Lower lobe of right lung (tissue), 2 donors: Measurements from ENCODE around the gene SOCS3. TPM values are rescaled to one million over a fixed set of nuclear protein-coding genes. Genes with fewer than 3 reads are reported as not detected.

Source experiments
- ATAC-seq, 2 donors: fragments of 200-7000 bp; cut with Tn5 transposase; one replicate each; pipeline ENCODE4 v1.9.1; 2020 to 2022; ENCODE audit warnings: mild to moderate bottlenecking in 2 of 2, moderate library complexity in 2 of 2
- DNase-seq: peaks from one replicate; pipeline ENCODE4 v3.0.0-alpha.2; 2020
- H3K27ac ChIP-seq: fragments of 200-600 bp; one replicate; pipeline ENCODE4 v1.8.0; 2022
- H3K27me3 ChIP-seq: fragments of 200-600 bp; one replicate; pipeline ENCODE4 v1.8.0; 2022; ENCODE audit warnings: low read depth
- H3K36me3 ChIP-seq: fragments of 200-600 bp; one replicate; pipeline ENCODE4 v1.8.0; 2022; ENCODE audit warnings: mild to moderate bottlenecking
- H3K4me1 ChIP-seq: fragments of 200-600 bp; one replicate; pipeline ENCODE4 v1.8.0; 2022
- H3K4me3 ChIP-seq: fragments of 200-600 bp; one replicate; pipeline ENCODE4 v1.8.0; 2022; ENCODE audit warnings: mild to moderate bottlenecking
- H3K9me3 ChIP-seq: fragments of 200-600 bp; one replicate; pipeline ENCODE4 v1.8.0; 2022
- intact Hi-C: fragments of 100-400 bp; cut with DNase I; formaldehyde crosslinking; loops from one replicate; pipeline ENCODE4 v1.11.0; 2022
- total RNA-seq: library from RNA; stranded (reverse); fragmentation: NEBNext Ultra II Directional; extraction: Animal tissue kit (Norgen Biotek cat#: 25700); gene quantifications from one replicate; pipeline ENCODE4 v1.2.1, GENCODE V29; 2021
- TF ChIP-seq, protein P1 (sequence below): fragments of 200-600 bp; IDR thresholded peaks from one replicate; pipeline ENCODE4 v1.8.0; 2022; ENCODE audit warnings: antibody characterized with exemption, mild to moderate bottlenecking
- donor health status: DM: no; HTN: yes; CAD: no; lungs with severe emphysema.

SOCS3 gene
- total RNA-seq, 1 donor from 2014 or later: 69.5 TPM

DNA sequence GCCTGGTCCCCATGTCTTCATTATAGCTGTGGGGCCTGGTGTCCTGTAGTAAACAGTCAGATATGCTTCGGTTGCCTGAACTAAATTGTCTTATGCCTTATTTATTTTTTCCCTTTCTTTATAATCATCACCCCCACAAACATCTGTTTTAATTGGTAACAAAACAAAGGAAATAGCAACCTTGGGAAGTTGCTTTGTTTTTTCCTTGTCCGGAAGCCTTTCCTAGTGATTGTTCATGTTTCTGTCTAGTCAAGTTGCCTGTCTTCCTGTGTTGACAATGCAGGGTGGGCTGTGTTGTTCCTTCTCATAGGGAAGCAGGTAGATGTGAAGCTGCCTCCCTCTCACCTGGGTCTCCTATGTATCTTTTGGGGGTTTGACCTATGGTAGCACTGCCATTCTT lies 35.3 kb upstream of the SOCS3 start:
- Histone ChIP-seq H3K4me1 (peaks cover 70% of the 10 kb centered on the region), H3K36me3 (peaks cover 82% of the 10 kb centered on the region), H3K9me3 (no peaks in the 10 kb centered on the region), H3K4me3 (no peak overlapping the region), H3K27ac (peak overlapping the region; percentile 57), H3K27me3 (no peaks in the 10 kb centered on the region)
- DNase-seq (no peak), ATAC-seq (no peak)
- intact Hi-C loops: no loop called here
- TF ChIP-seq, protein P1, sequence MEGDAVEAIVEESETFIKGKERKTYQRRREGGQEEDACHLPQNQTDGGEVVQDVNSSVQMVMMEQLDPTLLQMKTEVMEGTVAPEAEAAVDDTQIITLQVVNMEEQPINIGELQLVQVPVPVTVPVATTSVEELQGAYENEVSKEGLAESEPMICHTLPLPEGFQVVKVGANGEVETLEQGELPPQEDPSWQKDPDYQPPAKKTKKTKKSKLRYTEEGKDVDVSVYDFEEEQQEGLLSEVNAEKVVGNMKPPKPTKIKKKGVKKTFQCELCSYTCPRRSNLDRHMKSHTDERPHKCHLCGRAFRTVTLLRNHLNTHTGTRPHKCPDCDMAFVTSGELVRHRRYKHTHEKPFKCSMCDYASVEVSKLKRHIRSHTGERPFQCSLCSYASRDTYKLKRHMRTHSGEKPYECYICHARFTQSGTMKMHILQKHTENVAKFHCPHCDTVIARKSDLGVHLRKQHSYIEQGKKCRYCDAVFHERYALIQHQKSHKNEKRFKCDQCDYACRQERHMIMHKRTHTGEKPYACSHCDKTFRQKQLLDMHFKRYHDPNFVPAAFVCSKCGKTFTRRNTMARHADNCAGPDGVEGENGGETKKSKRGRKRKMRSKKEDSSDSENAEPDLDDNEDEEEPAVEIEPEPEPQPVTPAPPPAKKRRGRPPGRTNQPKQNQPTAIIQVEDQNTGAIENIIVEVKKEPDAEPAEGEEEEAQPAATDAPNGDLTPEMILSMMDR: no peak

DNA sequence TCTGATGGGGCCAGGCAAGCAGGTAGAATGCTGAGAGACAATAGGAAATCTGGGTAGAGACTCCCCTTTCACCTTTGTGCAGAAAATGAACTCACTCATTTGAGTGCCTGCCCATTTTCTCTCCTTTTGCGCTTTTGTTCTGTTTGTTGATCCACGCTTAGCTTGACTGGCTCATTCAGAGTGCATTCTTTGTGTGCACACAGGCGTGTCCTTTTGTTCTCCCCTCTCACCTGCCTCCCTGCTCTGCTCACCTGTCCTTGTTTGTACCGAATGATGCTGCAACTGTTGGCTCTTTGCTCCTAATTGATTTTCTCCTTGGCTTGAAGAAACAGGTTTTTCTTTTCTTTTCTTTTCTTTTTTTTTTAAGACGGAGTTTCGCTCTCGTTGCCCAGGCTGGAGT lies 34.3 kb upstream of the SOCS3 start:
- TF ChIP-seq, protein P1: no peak
- no peak for DNase-seq
- no peak overlapping the region for H3K27ac ChIP-seq
- peaks cover 73% of the 10 kb centered on the region for H3K36me3 ChIP-seq
- H3K4me3 ChIP-seq: no peak overlapping the region
- ATAC-seq: no peak
- intact Hi-C loops: no loop called here
- H3K27me3 ChIP-seq: no peaks in the 10 kb centered on the region
- H3K4me1 ChIP-seq: peaks cover 80% of the 10 kb centered on the region
- H3K9me3 ChIP-seq: no peaks in the 10 kb centered on the region

DNA sequence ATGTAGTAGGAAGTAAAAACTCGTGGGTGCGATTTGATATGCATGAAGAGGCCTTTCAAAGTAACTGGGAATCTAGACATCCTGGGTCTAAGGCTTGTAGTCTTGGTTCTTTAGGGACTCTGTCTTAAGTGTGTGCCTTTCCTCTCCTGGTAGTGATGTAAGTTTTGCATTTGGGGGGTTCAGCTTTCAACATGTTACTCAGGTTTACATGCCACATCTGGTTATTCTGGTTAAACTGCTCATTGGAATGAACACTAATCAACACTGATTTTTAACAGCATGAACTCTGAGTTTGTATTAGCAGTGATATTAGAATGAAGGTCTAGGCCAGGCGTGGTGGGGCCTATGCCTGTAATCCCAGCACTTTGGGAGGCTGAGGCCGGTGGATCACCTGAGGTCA lies 33.7 kb upstream of the SOCS3 start:
- H3K27ac ChIP-seq: no peak overlapping the region
- H3K4me3 ChIP-seq: no peak overlapping the region
- no peaks in the 10 kb centered on the region for H3K9me3 ChIP-seq
- ATAC-seq (no peak), DNase-seq (no peak)
- peaks cover 84% of the 10 kb centered on the region for H3K4me1 ChIP-seq
- no peaks in the 10 kb centered on the region for H3K27me3 ChIP-seq
- intact Hi-C loops: no loop called here
- H3K36me3 ChIP-seq: peaks cover 66% of the 10 kb centered on the region
- TF ChIP-seq, protein P1: no peak

DNA sequence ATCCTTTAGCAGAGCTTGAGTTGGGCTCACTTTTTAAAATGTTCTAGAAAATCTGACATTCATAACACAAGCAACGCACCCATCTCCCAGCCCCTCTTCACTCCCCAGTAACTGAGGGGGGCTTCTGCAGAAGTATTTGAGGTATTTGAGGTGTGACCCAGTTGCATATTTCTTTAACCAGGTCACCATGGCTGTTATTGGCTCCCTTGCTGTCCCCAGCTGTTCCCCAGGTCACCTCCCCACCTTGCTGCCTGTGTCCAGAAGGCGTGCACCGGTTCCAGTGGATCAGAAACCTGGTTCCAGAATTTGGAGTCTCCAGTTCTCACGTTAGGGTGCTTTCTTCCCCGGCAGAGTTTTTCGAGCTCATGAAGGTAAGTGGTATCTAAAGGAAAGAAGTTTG lies 32.4 kb upstream of the SOCS3 start:
- intact Hi-C loops: no loop called here
- no peaks in the 10 kb centered on the region for H3K9me3 ChIP-seq
- TF ChIP-seq, protein P1: no peak
- DNase-seq (no peak), ATAC-seq (no peak)
- no peak overlapping the region for H3K27ac ChIP-seq
- peaks cover 56% of the 10 kb centered on the region for H3K36me3 ChIP-seq
- H3K27me3 ChIP-seq: no peaks in the 10 kb centered on the region
- no peak overlapping the region for H3K4me3 ChIP-seq
- H3K4me1 ChIP-seq: peaks cover 84% of the 10 kb centered on the region

DNA sequence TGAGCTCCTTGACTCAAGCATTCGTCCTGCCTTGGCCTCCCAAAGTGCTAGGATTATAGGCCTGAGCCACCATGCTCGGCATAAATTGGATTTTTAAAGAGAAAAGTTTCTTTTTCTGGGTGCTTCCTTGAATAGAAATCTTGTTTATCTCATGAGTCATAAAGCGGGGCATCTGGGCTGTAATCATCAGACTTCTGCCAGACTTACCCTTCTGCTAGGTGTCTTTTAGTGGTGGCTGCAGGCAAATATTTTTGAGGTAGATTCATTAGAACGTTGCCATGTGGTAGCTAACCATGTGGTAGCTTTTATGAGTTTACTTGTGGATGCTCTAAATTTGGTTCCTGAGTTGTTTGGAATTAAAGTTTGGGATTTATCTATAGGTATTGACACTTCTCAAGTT lies 32.0 kb upstream of the SOCS3 start:
- no peaks in the 10 kb centered on the region for H3K27me3 ChIP-seq
- TF ChIP-seq, protein P1: no peak
- H3K27ac ChIP-seq: peak overlapping the region; percentile 47
- H3K9me3 ChIP-seq: no peaks in the 10 kb centered on the region
- peaks cover 84% of the 10 kb centered on the region for H3K4me1 ChIP-seq
- peaks cover 52% of the 10 kb centered on the region for H3K36me3 ChIP-seq
- intact Hi-C loops: no loop called here
- H3K4me3 ChIP-seq: no peak overlapping the region
- no peak for ATAC-seq
- DNase-seq: no peak

DNA sequence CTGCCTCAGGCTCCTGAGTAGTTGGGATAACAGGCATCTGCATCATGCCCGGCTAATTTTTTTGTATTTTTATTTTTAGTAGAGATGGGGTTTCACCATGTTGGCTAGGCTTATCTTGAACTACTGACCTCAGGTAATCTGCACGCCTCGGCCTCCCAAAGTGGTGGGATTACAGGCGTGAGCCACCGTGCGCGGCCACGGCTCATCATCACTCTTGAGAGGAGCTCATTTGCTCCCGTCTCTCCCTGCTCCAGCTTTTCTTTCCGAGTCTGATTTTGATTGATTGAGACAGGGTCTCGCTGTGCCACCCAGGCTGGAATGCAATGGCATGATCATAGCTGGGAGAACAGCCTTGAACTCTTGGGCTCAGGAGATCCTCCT lies 31.2 kb upstream of the SOCS3 start:
- Histone ChIP-seq H3K4me1 (peaks cover 84% of the 10 kb centered on the region), H3K27ac (no peak overlapping the region), H3K4me3 (no peak overlapping the region), H3K27me3 (no peaks in the 10 kb centered on the region), H3K9me3 (no peaks in the 10 kb centered on the region), H3K36me3 (peaks cover 44% of the 10 kb centered on the region)
- ATAC-seq: no peak
- TF ChIP-seq, protein P1: no peak
- intact Hi-C loops: no loop called here
- no peak for DNase-seq
